Umbilical cord (tissue), 2 donors: ENCODE results near the gene ZNF581. TPM values are rescaled to one million over a fixed set of nuclear protein-coding genes. Genes with fewer than 3 reads are reported as not detected.
A peak's percentile ranks its signal among the peaks of the same experiment; 100 is the strongest.

ENCODE experiments used
- DNase-seq: peaks from one replicate; pipeline ENCODE4 v3.0.0-alpha.2; 2015; ENCODE audit warnings: low spot score
- total RNA-seq: library from RNA; depleted of rRNA; stranded (reverse); fragments of >200 nt; gene quantifications from one replicate; pipeline ENCODE4 v1.2.3, GENCODE V29; 2014; ENCODE audit warnings: low replicate concordance; ENCODE audit not compliant: insufficient read depth

ZNF581 gene
- total RNA-seq, 1 donor from 2014 or later, result 20.0 TPM

DNA sequence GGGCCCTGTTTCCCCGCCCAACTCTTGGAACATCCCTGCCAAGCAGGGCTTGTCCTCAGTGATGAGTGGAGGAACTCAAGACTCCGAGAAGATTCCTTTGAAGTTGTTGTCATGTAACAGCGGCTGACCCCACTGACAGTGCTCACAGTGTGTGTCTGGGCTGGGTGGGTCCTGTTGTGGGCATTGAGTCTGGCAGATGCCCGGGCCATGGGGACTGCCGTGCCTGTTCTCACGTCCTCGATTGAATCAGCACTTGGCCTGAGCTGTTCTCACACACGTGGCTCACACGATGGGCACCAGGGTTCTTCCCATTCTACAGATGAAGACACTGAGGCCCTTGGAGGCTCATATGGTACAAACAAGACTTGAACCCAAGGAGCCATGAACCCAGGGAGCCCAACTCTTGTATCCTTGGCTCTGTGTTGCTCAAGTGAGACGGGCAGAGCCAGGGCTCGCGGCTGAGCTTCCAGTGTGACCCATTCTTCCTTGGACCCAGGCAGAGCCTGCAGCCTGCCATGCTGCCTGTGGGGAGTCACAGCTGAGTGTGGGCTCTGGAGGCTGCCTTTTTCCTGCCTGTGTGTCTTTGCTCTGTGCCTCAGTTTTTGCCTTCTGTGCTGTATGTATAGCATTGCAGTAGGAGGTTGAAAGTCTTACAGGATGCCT, 23.0 kb downstream of the ZNF581 start:
- DNase-seq, result no peak

DNA sequence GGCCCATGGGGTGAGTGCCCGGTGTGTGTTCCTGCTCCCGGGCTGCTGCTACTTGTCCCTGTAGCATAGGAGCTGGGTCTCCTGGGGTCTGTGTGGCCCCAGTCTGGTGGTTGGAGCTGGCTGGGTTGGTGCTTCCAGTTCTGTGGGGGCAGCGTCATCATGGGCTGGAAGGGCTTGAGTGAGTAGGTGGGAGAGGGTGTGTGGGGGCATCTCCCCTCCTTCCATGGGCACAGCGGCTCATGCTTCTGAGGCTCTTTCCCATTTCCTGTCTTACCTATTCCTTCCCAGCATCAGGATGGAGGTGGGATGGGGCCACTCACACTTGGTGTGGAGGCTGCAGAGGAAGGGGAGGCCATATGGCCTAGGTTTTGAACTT, 23.5 kb downstream of the ZNF581 start:
- no peak for DNase-seq

DNA sequence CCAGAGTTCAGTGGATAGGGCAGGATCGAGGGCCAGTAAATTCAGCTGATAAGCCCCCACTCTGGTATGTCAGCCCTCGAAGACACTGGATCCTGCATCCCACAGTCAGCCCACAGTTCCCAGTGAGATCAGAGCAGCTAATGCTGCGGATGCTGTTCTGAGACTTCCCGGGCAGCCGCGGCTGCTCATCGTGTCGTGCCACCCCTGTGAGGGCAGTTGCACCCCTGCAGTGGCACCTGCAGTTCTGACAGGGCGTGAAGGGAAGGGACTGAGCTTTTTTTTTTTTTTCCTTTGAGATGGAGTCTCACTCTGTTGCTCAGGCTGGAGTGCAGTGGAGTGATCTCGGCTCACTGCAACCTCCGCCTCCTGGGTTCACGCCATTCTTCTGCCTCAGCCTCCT, 24.1 kb downstream of the ZNF581 start:
- no peak for DNase-seq

DNA sequence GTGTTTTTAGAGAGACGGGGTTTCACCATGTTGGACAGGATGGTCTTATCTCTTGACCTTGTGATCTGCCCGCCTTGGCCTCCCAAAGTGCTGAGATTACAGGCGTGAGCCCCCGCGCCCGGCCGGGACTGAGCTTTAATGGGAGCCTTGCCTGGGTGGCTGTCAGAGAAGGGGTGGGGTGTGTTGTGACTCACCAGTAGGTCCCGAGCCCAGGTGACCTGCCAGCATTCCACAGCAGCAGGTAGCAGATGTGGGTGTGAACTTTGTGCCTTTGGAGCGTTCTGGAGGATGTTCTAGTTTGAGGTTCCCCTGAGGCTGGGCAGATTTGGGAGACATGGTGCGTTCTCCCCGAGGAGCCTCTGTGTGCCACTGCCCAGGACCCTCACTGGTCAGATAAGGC, 24.5 kb downstream of the ZNF581 start:
- no peak for DNase-seq

DNA sequence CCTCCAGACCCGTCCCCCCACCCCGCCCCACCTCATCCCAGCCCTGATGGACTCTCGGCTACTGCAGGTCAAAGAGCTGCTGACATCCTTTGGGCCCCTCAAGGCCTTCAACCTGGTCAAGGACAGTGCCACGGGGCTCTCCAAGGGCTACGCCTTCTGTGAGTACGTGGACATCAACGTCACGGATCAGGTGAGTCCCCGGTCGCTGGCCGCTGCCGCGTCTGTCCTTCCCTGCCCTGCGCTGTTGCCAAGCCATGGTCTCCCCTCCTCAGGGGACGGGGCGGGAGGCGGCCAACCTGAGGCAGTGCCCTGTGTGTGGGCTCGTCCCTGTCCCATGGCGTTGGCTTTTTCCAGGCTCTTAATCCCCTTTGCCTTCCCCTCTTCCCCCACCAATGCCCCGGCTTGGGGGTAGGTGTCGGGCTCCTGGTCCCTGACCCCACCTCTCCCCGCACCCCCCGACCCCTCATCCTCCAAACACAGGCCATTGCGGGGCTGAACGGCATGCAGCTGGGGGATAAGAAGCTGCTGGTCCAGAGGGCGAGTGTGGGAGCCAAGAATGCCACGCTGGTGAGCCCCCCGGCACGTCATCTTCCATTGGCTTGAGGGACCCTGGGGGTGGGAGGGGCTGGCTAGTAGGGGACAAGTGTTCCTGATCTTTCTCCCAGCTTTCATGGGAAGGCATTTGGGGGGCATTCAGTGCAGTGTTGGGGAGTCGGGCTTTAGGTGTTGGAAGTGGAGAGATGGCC, 25.3 kb downstream of the ZNF581 start:
- DNase-seq, result no peak

DNA sequence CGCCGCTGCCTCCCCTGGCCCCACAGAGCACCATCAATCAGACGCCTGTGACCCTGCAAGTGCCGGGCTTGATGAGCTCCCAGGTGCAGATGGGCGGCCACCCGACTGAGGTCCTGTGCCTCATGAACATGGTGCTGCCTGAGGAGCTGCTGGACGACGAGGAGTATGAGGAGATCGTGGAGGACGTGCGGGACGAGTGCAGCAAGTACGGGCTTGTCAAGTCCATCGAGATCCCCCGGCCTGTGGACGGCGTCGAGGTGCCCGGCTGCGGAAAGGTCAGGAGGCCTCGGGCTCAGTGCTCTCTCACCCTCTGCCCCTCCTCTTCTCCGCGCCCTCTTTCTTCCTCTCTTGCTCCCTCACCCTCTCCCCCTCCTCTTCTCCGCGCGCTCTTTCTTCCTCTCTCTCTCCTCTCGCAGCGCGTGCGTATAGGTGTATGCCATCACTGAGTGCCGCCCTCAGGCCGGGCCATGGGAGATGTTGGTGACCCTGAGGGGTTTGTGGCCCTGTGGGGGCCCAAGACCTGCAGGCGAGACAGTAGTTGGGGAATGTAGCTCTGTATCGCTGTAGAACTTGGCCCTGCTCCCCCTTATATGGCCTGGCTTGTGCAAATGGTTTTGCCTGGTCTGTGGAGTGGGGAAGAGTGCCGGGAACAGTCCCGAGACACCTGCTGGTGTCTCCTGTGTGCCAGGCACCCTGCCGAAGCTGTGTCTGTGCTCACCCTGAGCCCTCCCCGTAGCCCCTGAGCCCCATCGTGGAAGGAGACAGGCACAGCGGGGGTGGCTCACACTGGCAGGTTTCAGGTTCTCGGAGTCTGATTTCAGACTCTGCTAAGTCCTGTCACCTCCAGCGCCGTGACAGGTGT, 26.2 kb downstream of the ZNF581 start:
- no peak for DNase-seq

DNA sequence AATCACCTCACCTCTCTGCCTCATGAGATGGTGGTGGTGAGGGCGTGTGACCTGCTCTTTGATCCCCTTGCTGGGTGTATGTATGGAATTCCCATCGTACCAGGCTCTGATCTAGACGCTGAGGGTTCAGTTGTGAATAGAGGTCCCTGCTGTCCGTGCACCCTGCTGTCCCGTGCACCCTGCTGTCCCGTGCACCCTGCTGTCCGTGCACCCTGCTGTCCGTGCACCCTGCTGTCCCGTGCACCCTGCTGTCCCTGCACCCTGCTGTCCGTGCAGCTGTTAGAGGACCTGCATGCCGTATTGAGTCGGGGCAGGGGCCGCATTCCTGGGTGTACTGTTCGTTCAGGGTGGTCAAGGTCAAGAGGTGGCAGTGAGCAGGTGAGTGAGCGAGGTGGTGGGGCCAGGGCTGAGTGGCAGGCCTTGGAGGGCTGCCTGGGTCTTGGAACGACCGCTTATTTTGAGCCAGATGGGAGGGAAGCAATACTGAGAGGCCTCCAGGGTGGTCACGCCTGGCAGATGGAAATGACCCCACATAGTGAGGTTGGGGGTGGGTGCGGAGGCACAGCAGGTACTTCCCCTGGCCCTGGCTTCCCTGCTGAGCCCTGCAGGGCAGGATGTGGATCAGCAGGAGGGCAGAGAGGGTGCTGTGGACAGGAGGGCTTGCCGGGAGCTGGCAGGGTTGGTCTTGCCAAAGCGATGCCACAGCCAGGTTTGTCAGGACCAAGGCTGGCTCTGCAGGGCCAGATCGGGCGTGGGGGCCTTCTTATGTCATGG, 27.0 kb downstream of the ZNF581 start:
- no peak for DNase-seq

DNA sequence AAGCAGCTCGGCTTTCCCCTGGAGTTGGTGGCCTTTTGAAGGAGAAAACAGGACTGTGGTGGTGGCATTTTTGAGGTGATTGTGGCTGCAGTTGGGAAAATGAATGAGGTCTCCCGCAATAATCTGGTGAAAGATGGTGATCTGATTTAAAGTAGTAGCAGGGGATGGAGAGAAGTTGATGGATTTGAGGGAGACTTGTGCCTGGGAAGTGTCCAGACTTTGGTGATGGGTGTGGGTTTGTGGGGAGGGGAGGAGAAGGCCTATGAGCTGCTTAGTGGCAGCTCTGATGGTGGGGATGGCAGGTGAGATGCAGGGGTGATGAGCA, 27.6 kb downstream of the ZNF581 start:
- DNase-seq, result no peak

DNA sequence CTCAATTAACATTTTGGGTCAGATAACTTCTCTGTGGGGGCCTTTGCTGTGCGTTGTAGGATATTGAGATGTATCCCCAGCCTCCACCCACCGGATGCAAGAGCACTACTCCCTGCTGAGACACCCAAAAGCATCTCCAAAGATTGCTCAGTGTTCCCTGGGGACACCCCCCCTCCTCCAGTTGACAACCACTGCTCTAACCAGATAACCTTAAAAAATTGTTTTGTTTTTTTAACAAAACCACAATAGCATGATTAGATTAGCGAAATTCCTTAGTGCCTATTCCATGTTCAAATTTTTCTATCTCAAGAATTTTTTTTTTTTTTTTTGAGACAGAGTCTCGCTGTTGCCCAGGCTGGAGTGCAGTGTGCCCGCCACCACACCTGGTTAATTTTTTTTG, 29.0 kb downstream of the ZNF581 start:
- no peak for DNase-seq

DNA sequence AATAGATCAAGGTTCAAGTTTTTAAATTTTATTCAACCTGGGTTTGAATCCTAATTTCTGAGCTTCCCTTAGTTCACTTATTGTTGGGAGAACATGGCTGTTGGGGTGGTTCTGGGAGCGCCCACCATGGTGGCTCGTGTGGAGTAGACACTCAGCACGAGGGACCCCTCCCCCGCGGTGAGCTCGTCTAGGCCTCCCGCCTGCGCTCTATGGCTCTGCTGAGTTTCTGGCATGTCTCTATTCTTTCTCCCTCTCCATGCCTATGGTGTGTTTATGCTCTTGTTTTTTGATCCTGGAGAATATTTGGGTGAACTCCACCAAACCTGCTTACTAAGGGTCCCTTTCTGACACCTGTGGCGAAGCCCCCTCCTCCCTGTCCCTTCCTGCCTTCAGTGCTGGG, 30.0 kb downstream of the ZNF581 start:
- DNase-seq, result no peak

DNA sequence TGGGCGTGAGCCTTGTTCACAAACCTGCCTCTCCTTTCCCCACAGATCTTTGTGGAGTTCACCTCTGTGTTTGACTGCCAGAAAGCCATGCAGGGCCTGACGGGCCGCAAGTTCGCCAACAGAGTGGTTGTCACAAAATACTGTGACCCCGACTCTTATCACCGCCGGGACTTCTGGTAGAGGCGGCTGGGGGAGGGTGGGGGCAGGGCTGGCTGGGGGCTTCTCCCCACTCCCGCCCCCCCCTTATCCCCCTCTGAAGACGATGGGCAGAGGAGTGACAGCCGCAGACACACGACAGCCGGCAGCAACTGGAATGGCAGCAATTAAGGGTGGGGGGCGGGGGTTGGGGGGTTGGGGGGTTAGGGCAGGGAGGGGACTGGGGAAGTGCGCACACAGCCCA, 30.4 kb downstream of the ZNF581 start:
- DNase-seq, result no peak

DNA sequence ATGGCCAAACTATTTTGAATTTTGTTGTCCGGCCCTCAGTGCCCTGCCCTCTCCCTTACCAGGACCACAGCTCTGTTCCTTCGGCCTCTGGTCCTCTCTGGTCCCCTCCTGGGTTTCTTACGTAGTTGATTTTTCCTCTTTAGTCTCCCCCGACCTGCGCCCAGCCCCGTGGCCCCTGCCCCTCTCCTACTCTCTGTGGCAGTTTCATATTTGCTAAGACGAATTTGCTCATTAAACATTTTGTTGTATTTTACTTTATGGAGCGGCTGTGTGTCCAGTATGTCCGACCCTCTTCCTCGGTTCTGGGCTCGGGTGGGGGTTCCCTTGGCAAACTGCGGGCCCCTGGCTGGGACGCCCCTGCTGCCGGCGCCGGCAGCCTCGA, 31.0 kb downstream of the ZNF581 start:
- DNase-seq, result no peak

DNA sequence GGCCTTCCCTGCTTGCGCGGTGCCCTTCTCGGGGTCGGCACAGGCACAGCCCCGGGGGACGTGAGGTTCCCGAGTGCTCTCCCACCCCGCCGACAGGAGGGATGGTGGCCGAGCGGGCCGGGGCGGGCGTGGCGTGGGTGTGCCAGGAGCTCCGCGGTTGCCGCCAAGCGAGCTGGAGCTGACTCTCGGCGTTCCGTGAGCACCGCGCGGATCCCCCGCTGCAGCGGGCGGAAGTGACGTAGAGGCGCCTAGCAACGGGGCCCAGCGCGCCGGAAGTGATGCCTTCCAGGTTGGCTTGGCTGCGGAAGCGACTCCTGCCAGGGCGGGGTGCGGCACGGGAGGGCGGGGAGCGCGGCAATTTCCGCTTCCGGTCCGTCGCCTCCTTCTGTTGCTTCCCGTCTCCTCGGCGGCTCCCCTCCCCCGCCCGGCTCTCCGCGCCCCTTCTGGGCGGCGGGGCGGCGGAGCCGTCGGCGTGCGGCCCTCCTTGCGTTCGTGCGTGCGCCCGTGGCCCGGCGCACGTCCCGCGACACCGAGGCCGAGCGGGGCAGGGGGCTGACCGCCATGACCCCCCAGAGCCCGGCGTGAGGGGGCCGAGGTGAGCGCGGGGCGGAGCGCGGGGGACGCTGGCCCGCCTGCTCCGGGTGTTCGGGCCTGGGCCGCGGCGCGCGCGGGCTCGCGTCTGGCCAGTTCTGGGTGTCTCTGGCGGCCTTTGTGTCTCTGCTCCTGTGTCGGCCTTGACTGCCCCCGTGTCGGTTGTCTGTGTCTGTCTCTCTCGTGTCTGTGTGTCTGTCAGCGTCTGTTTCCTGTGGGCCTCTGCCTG, 31.6 kb downstream of the ZNF581 start, which contains the start of gene EPN1:
Gene EPN1, plus strand, starts transcription at position 386 of the 820 bp plus-strand sequence. CDS start 3,402 bp downstream, outside the sequence.
- peak; percentile 97 for DNase-seq

DNA sequence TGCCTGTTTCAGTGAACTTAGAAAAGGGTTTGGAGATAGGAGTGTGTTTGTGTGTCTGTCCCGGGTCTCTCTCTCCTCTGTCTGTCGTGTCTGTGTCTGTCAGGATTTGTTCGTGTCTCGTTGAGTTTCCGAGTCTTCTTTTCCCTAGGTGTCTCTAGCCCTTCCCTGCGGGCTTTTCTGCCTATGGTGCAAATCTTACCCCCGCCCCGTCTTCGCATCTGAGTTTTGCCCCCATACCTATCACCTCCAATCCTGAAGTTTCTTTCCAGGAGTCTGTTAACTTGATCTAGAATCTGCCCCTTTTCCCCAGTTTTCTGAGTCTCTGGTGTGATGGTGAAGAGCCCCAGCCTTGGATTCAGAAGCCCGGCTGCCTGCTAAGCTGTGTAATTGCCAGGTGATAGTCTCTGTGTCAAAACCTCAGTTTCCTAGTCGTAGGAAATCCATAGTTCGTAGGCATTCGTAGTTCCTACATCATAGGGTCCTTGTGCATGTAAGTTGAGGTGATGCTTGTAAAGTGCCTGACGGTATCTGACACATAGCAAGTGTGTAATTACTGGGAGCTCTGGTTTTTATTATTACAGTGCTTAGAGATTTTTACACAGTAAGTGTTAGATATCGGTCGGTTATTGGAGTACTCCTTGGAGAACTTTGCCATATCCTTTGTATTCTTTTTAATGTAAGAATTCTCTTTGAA, 32.4 kb downstream of the ZNF581 start:
- DNase-seq, result no peak

DNA sequence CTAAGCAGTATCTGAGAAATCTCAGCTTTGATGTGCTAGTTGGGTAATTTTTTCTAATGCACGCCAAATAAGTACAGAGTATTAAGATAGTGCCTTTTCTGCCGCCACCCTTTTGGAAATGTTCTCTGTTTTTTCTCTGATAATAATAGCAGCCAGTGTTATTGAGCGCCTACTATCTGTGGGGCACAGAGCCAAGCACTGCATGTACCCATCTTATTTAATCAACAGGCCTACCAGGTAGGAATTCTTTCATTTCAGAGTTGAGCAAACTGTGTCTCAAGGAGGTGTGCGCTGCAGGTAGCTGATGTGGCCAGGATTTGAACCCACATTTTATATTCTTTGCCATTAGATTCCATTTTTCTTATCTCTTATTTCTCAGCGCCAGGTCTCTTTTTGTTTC, 32.9 kb downstream of the ZNF581 start:
- DNase-seq, result no peak

DNA sequence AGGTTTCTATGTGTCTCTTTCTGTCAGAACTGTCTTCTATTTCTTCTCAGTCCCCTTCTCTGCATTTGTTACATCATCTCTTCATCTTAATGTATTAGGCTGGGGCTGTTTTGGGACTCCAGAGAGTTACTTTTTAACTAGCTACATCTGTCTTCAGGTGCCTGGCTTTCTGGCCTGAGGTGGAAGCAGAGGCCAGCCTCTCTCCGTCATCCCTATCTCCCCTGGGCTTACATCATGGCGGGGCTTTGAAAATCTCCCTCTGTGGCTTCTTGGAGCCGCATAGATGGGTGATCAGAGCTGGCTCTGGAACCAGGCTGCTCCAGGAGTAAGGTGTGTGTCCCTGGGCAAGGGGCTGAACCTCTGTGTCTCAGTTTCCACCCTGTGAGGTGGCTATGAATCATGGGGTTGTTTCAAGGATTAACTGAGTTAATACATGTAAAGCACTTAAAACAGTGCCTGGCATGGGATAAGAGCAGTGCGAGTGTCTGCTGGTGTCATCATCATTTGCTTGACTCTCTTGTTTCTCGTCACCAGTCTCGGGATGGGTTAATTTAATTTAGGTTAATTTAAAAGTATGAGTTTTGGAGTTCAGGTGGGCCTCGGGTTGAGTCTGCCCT, 33.5 kb downstream of the ZNF581 start:
- DNase-seq, result no peak

DNA sequence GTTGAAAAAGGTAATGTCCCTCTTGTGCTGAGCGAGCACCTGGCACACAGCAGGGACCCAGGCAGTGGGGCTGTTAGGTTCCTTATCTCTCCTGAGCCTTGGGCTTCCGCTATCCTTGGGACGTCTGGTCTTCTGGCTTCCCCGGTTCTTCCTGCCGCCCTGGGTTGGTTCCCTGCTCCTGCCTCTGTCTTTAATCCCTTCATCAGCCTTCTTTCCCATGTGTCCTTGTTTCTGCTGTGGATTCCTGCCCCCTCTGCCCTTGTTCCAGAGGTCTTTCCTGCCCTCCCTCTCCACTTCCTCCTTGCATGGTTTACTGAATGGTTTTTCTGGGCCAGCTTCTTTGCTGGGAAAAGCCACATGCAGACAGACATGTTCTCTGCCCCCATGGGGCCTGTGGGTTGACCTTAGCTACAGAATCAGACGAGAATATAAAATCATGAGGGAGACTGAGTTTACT, 34.2 kb downstream of the ZNF581 start:
- no peak for DNase-seq

DNA sequence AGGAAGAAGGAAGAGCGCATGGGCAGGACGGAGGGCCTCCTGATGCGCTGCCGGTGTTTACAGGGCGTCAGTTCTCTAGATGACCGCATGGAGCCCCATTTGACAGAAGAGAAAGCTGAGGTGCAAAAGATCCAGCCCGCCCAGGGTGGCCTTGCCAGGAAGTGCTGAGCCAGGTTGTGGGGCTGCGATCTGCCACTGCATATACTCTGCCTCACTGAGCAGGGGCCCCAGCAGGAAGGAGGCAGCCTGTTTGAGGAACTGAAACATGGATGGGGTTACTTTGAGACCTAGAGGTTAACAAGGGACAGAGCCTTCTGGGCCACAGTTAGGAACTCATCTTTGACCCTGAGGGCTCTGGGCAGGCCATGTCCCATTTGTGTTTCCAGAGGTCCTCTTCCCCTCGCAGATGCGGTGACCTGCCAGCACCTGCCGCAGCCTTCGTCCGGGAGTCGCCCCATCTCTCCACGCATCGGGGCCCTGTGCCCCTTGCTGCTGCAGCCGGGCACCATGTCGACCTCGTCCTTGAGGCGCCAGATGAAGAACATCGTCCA, 34.7 kb downstream of the ZNF581 start:
- peak; percentile 25 for DNase-seq
